SK-N-SH (cell line): ENCODE results near the gene HLF. TPM values are rescaled to one million over a fixed set of nuclear protein-coding genes. Genes with fewer than 3 reads are reported as not detected.

ENCODE experiments used
- CTCF ChIA-PET: fragments of 300-600, 350-600 bp; formaldehyde crosslinking; extraction: SDS; loops from one replicate; lab custom pipeline; 2021; lab: Yijun Ruan, JAX
- POLR2A ChIA-PET: fragments of 350-600 bp; sonication (Branson Sonifier 250); formaldehyde crosslinking; extraction: SDS; loops from one replicate; lab custom pipeline; 2020; ENCODE audit warnings: antibody characterized with exemption, inconsistent platforms; lab: Yijun Ruan, JAX
- DNase-seq: peaks from one replicate; pipeline ENCODE4 v3.0.0; 2012
- H2AFZ ChIP-seq: fragments of 200-600 bp; sonication (generic); 2 replicates; pipeline ENCODE4 v1.8.1; 2016; ENCODE audit warnings: antibody characterized with exemption, mild to moderate bottlenecking, low read depth
- H3F3A ChIP-seq: fragments of 200-600 bp; sonication (generic); replicated peaks from 2 replicates; pipeline ENCODE3; 2016; ENCODE audit warnings: antibody characterized with exemption, mild to moderate bottlenecking; ENCODE audit not compliant: insufficient read depth
- H3K27ac ChIP-seq, 2 experiments: fragments of 200-500 bp in 1 of 2; fragments of 200-600 bp in 1 of 2; sonication (Bioruptor generic) in 1 of 2; sonication (generic), shearing (Covaris generic) in 1 of 2; 2 replicates each; pipeline versions ENCODE4 v1.5.1 to v1.6.1; 2014 to 2016; ENCODE audit warnings: low read depth in 2 of 2, inconsistent platforms in 1 of 2, low read length in 1 of 2, mild to moderate bottlenecking in 1 of 2, mixed read lengths in 1 of 2
- H3K27me3 ChIP-seq: fragments of 200-600 bp; sonication (generic), shearing (Covaris generic); 2 replicates; pipeline ENCODE4 v1.6.1; 2016; ENCODE audit warnings: mixed run types; ENCODE audit not compliant: insufficient read depth
- H3K36me3 ChIP-seq, 2 experiments: fragments of 200-500 bp in 1 of 2; fragments of 200-600 bp in 1 of 2; sonication (Bioruptor generic) in 1 of 2; sonication (generic) in 1 of 2; replicated peaks in 1 of 2; 2 replicates each; pipeline versions ENCODE3 to v1.5.1; 2014 to 2016; ENCODE audit warnings: low read length in 1 of 2, mild to moderate bottlenecking in 1 of 2; ENCODE audit not compliant: insufficient read depth in 2 of 2, control insufficient read depth in 1 of 2
- H3K4me1 ChIP-seq, 2 experiments: fragments of 200-500 bp in 1 of 2; fragments of 200-600 bp in 1 of 2; sonication (Bioruptor generic) in 1 of 2; sonication (generic), shearing (Covaris generic) in 1 of 2; 2 replicates each; pipeline versions ENCODE4 v1.5.1 to v1.6.1; 2014 to 2016; ENCODE audit warnings: low read depth in 1 of 2, low read length in 1 of 2, mixed run types in 1 of 2; ENCODE audit not compliant: insufficient read depth in 2 of 2, control insufficient read depth in 1 of 2
- H3K4me2 ChIP-seq: fragments of 200-600 bp; sonication (generic), shearing (Covaris generic); 2 replicates; pipeline ENCODE4 v1.6.1; 2017; ENCODE audit warnings: mixed run types
- H3K4me3 ChIP-seq, 2 experiments: fragments of 200-500 bp in 1 of 2; fragments of 200-600 bp in 1 of 2; sonication (Bioruptor generic) in 1 of 2; sonication (generic), shearing (Covaris generic) in 1 of 2; 2 replicates each; pipeline versions ENCODE4 v1.5.1 to v1.8.1; 2014 to 2016; ENCODE audit warnings: low read depth in 2 of 2, inconsistent platforms in 1 of 2, low read length in 1 of 2, mild to moderate bottlenecking in 1 of 2, mixed read lengths in 1 of 2, moderate library complexity in 1 of 2
- H3K79me2 ChIP-seq: fragments of 200-600 bp; sonication (generic); 2 replicates; pipeline ENCODE4 v1.8.1; 2017; ENCODE audit warnings: mild to moderate bottlenecking; ENCODE audit not compliant: insufficient read depth
- H3K9ac ChIP-seq: fragments of 200-600 bp; sonication (generic); 2 replicates; pipeline ENCODE4 v1.6.1; 2017; ENCODE audit warnings: mixed run types
- H3K9me2 ChIP-seq: fragments of 200-600 bp; sonication (generic); 2 replicates; pipeline ENCODE4 v1.6.1; 2017; ENCODE audit warnings: mixed run types
- H3K9me3 ChIP-seq: fragments of 200-600 bp; sonication (generic); 2 replicates; pipeline ENCODE4 v1.6.1; 2017; ENCODE audit warnings: mixed run types, mild to moderate bottlenecking, moderate library complexity
- H4K20me1 ChIP-seq: fragments of 200-600 bp; sonication (generic); 2 replicates; pipeline ENCODE4 v1.6.1; 2017; ENCODE audit warnings: mild to moderate bottlenecking, mixed run types; ENCODE audit not compliant: insufficient read depth
- EP300 ChIP-seq, 2 experiments: IDR thresholded peaks; 2 replicates each; pipeline versions ENCODE4 v1.4.0 to v1.6.1; 2012; ENCODE audit warnings: borderline replicate concordance in 1 of 2, low read depth in 1 of 2, low read length in 1 of 2
- FOSL2 ChIP-seq: IDR thresholded peaks from 2 replicates; pipeline ENCODE4 v1.4.0; 2012; ENCODE audit warnings: low read depth, mild to moderate bottlenecking, moderate library complexity, borderline replicate concordance
- FOXM1 ChIP-seq: IDR thresholded peaks from 2 replicates; pipeline ENCODE4 v1.4.0; 2012; ENCODE audit warnings: low read depth, mild to moderate bottlenecking
- MXI1 ChIP-seq: IDR thresholded peaks from 2 replicates; pipeline ENCODE4 v1.6.1; 2012; ENCODE audit warnings: mild to moderate bottlenecking, low read depth, low read length, improper control_type of control experiment
- NFIC ChIP-seq: IDR thresholded peaks from 2 replicates; pipeline ENCODE4 v1.4.0; 2012; ENCODE audit warnings: borderline replicate concordance
- NRF1 ChIP-seq: IDR thresholded peaks from 2 replicates; pipeline ENCODE4 v1.6.1; 2012; ENCODE audit warnings: low read depth, mild to moderate bottlenecking, low read length
- RAD21 ChIP-seq: IDR thresholded peaks from 2 replicates; pipeline ENCODE4 v1.6.1; 2012; ENCODE audit warnings: mild to moderate bottlenecking, low read length
- RCOR1 ChIP-seq: fragments of 150-350 bp; IDR thresholded peaks from 2 replicates; pipeline ENCODE4 v1.6.1; 2017; ENCODE audit warnings: antibody characterized with exemption, low read length
- REST ChIP-seq: IDR thresholded peaks from 2 replicates; pipeline ENCODE4 v1.6.1; 2012; ENCODE audit warnings: mild to moderate bottlenecking, low read depth, low read length, moderate library complexity
- RFX5 ChIP-seq: IDR thresholded peaks from 2 replicates; pipeline ENCODE4 v1.6.1; 2012; ENCODE audit warnings: mild to moderate bottlenecking, improper control_type of control experiment, low read length
- RXRA ChIP-seq: IDR thresholded peaks from 2 replicates; pipeline ENCODE4 v1.4.0; 2012; ENCODE audit warnings: low read depth, mild to moderate bottlenecking, borderline replicate concordance
- SIN3A ChIP-seq: IDR thresholded peaks from 2 replicates; pipeline ENCODE4 v1.6.1; 2012; ENCODE audit warnings: low read depth, mild to moderate bottlenecking, low read length, moderate library complexity, borderline replicate concordance
- SMC3 ChIP-seq: IDR thresholded peaks from 2 replicates; pipeline ENCODE4 v1.6.1; 2012; ENCODE audit warnings: low read depth, low read length, improper control_type of control experiment
- WGBS: methylation state at CpG from one replicate; pipeline ENCODE4 v1.1.6; 2017; ENCODE audit warnings: low lambda C conversion rate; 5-methylcytosine and 5-hydroxymethylcytosine counted together
- polyA plus RNA-seq, 3 experiments: library from polyadenylated mRNA; depleted of rRNA; stranded (reverse); fragments of >200 nt; gene quantifications; 2 replicates each; pipeline ENCODE4 v1.2.3, GENCODE V29; 2012
- TF ChIP-seq, protein P1 (sequence below): fragments of 200-600 bp; sonication (generic); IDR thresholded peaks from 2 replicates; pipeline ENCODE4 v1.6.1; 2017; ENCODE audit warnings: antibody characterized with exemption, mild to moderate bottlenecking, moderate library complexity

Gene HLF
- polyA plus RNA-seq, 1 of the 3 experiments (the other 2 are of a cell fraction): 0.03 TPM

GRCh38 chr17:55238179-55238930 is 26.4 kb upstream of the HLF start (continued):
- TF ChIP-seq RCOR1 (0 out of 2 replicates have a peak, but pooled peaks have one; percentile 20), SIN3A (peak; percentile 76; the same call in 1 of the 2 replicates), NRF1 (peak; percentile 66), MXI1 (peak; percentile 97), RXRA (peak; percentile 30; the same call in 1 of the 2 replicates), RFX5 (0 out of 2 replicates have a peak, but pooled peaks have one; percentile 11)

DNA sequence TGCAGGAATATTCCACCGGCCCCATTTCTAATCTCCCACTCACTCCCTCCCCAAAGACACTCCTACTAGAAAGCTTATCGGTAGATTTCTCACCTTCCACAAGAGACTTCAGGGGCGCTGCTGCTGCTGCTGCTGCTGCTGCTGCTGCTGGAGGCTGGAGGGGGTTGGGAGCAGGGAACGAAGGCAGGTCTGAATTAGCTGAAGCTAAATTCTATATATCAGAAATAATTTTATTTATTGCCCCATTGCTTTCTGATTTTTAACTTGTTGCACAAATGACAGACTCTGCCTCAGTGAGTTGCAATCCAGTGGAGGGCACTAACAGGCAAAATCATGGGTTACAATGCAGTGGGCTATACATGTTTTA is 25.8 kb upstream of the HLF start:
- no peaks in the 10 kb centered on the region for H3K9me2 ChIP-seq
- no peaks in the 10 kb centered on the region for H4K20me1 ChIP-seq
- no peaks in the 10 kb centered on the region for H3F3A ChIP-seq
- WGBS: 2% methylated on average over 4 of the region's 4 CpGs
- TF ChIP-seq SMC3 (peak; percentile 17; the same call in 1 of the 2 replicates), MXI1 (no peak), REST (no peak), NFIC (no peak), EP300 (IDR thresholded peaks at IDR 0.05; ENCODE audit: borderline replicate concordance in 1 of 2, low read depth in 1 of 2, low read length in 1 of 2) (0 out of 4 replicates have a peak, but pooled peaks of 1 of the 2 experiments have one; percentile 2), RAD21 (peak; percentile 36; the same call in 1 of the 2 replicates), SIN3A (no peak), FOXM1 (no peak), FOSL2 (no peak)
- TF ChIP-seq, protein P1, sequence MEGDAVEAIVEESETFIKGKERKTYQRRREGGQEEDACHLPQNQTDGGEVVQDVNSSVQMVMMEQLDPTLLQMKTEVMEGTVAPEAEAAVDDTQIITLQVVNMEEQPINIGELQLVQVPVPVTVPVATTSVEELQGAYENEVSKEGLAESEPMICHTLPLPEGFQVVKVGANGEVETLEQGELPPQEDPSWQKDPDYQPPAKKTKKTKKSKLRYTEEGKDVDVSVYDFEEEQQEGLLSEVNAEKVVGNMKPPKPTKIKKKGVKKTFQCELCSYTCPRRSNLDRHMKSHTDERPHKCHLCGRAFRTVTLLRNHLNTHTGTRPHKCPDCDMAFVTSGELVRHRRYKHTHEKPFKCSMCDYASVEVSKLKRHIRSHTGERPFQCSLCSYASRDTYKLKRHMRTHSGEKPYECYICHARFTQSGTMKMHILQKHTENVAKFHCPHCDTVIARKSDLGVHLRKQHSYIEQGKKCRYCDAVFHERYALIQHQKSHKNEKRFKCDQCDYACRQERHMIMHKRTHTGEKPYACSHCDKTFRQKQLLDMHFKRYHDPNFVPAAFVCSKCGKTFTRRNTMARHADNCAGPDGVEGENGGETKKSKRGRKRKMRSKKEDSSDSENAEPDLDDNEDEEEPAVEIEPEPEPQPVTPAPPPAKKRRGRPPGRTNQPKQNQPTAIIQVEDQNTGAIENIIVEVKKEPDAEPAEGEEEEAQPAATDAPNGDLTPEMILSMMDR: peak; percentile 20
- ChIA-PET CTCF (interaction anchor here (0.6 to 7.1 kb wide), 31 partner anchors 9 to 1477 kb away, joined by 3 to 60 read pairs (median 4); partner anchors contain the start of gene HLF), POLR2A (interaction anchor here (0.9 to 1.6 kb wide), 3 partner anchors 10 to 35 kb away, joined by 4 to 8 read pairs (median 6); partner anchors contain the start of gene HLF)
- H2AFZ ChIP-seq: peak overlapping the region; percentile 93
- H3K79me2 ChIP-seq: no peaks in the 10 kb centered on the region
- no peaks in the 10 kb centered on the region for H3K36me3 ChIP-seq
- H3K9ac ChIP-seq: peak overlapping the region; percentile 33
- H3K4me2 ChIP-seq: peak overlapping the region; percentile 75
- DNase-seq: peak; percentile 55
- peak overlapping the region in 1 of 2 experiments; percentile 76; a peak in 2 of 4 replicates for H3K27ac ChIP-seq
- no peaks in the 10 kb centered on the region; the same call in 1 of the 2 replicates for H3K27me3 ChIP-seq
- H3K4me1 ChIP-seq: peaks cover 0 to 9% of the 10 kb centered on the region in 2 experiments; a peak in 3 of 4 replicates
- peak overlapping the region; percentile 68 to 71 for H3K4me3 ChIP-seq
- H3K9me3 ChIP-seq: no peaks in the 10 kb centered on the region
